Left lobe of liver (tissue), 2 donors: Measurements from ENCODE around the gene PIGK. TPM values are rescaled to one million over a fixed set of nuclear protein-coding genes. Genes with fewer than 3 reads are reported as not detected.

Experiments used
- ATAC-seq: fragments of 200-7000 bp; cut with Tn5 transposase; one replicate; pipeline ENCODE4 v1.9.1; 2020; ENCODE audit warnings: mild to moderate bottlenecking, moderate library complexity
- DNase-seq: peaks from one replicate; pipeline ENCODE4 v3.0.0-alpha.2; 2020; ENCODE audit warnings: low spot score
- total RNA-seq: library from RNA; stranded (reverse); gene quantifications from one replicate; pipeline ENCODE4 v1.2.1, GENCODE V29; 2021
- donor health status: DM: no; HTN: no; CAD: no; lungs with moderate emphysema.
- donor health status: DM: no; HTN: yes; CAD: no.

The PIGK gene
- total RNA-seq, 1 donor from 2014 or later = 14.2 TPM

GRCh38 chr1:77103486-77103885 lies 115.7 kb downstream of the PIGK start:
- no peak for ATAC-seq
- no peak for DNase-seq

GRCh38 chr1:77100875-77101274 lies 118.4 kb downstream of the PIGK start:
- ATAC-seq = no peak
- no peak for DNase-seq

- no peak for ATAC-seq
Measured at GRCh38 chr1:77096496-77097255, 122.6 kb downstream of the PIGK start.

GRCh38 chr1:77095236-77095635 lies 124.0 kb downstream of the PIGK start:
- no peak for DNase-seq
- ATAC-seq = no peak

More at GRCh38 chr1:77096496-77097255, 122.6 kb downstream of the PIGK start:
- DNase-seq = no peak

- ATAC-seq (no peak), DNase-seq (no peak)
Measured at GRCh38 chr1:77089756-77090155, 129.5 kb downstream of the PIGK start.

- ATAC-seq = peak; percentile 78
Measured at GRCh38 chr1:77085109-77085508, 134.1 kb downstream of the PIGK start.

GRCh38 chr1:77084457-77084856 lies 134.8 kb downstream of the PIGK start:
- DNase-seq (no peak), ATAC-seq (no peak)

More at GRCh38 chr1:77085109-77085508, 134.1 kb downstream of the PIGK start:
- DNase-seq = no peak

- DNase-seq (no peak), ATAC-seq (no peak)
Measured at GRCh38 chr1:77081834-77082233, 137.4 kb downstream of the PIGK start.

- ATAC-seq (no peak), DNase-seq (no peak)
Measured at GRCh38 chr1:77076759-77077158, 142.5 kb downstream of the PIGK start.

- ATAC-seq = no peak
- DNase-seq = no peak
Measured at GRCh38 chr1:77068013-77068412, 151.2 kb downstream of the PIGK start.

GRCh38 chr1:77065693-77066342 lies 153.4 kb downstream of the PIGK start:
- ATAC-seq = no peak

GRCh38 chr1:77064246-77064645 lies 155.0 kb downstream of the PIGK start:
- DNase-seq (no peak), ATAC-seq (no peak)

More at GRCh38 chr1:77065693-77066342, 153.4 kb downstream of the PIGK start:
- no peak for DNase-seq

- ATAC-seq (no peak), DNase-seq (no peak)
Measured at GRCh38 chr1:77063118-77063517, 156.1 kb downstream of the PIGK start.

GRCh38 chr1:77061162-77061561 lies 158.1 kb downstream of the PIGK start:
- ATAC-seq (no peak), DNase-seq (no peak)

- DNase-seq (no peak), ATAC-seq (no peak)
Measured at GRCh38 chr1:77060000-77060399, 159.2 kb downstream of the PIGK start.

- DNase-seq = no peak
- ATAC-seq = no peak
Measured at GRCh38 chr1:77057994-77058585, 161.1 kb downstream of the PIGK start.

GRCh38 chr1:77056525-77056924 lies 162.7 kb downstream of the PIGK start:
- no peak for ATAC-seq
- no peak for DNase-seq

GRCh38 chr1:77051425-77051824 lies 167.8 kb downstream of the PIGK start:
- ATAC-seq = no peak
- no peak for DNase-seq

GRCh38 chr1:77048615-77049005 lies 170.6 kb downstream of the PIGK start:
- DNase-seq (no peak), ATAC-seq (no peak)

GRCh38 chr1:77047978-77048614 lies 171.1 kb downstream of the PIGK start:
- no peak for ATAC-seq
- no peak for DNase-seq

GRCh38 chr1:77047575-77047974 lies 171.7 kb downstream of the PIGK start:
- no peak for ATAC-seq
- no peak for DNase-seq
